CD4-positive, alpha-beta T cell treated with Interleukin-4 for 1 hour (primary cell): Measurements from ENCODE around the gene MRPL33.

Source experiments
- DNase-seq, 2 donors: peaks; one replicate each; pipeline ENCODE4 v3.0.0-alpha.2; 2020 to 2022

Gene MRPL33

DNA sequence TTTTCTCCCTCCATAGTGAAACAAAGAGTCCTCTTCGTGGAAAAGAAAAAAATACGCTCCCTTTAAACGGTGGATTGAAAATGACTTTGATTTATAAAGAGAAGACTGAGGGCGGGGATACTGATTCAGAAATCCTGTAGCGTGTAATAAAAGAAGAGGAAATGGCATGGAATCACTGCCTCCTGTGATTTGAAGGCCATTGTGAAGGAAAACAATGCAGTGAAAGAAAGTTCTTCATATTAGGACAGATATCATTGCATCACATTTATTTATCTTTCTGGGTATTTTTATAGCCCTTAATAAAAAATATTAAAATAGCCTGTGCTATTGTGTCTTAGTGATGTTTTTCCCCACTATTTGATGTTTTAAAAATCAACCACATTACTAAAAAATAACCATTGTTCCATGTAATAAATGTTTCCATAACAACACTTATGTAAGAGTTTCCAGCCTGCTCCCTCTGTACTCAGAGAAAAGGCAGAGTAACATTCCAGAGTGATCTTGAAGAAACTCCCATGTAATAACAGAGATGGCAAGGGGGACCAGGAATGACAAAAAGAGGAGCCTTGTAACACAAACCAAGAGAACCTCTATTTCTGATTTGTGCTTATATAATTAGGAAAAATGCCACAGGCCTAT lies 8.0 kb downstream of the MRPL33 start:
- DNase-seq = no peak

DNA sequence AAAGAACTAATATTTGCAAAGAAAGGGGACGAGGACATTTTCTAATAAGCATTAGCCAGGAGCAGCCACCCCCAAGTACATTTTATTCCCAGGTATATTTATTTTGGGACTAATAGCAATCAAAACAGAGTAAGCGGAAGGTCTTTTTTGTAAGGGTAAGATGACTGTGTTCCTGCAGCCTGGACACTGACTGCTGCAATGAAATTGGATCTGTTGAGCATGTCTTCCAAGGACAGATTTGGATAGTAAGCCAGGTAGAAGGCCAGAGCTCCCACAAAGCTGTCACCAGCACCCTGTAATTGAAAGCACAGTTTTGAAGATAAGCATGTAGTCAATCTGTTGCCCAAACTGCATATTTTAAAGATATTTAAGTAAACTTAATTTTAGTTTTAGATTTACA lies 10.0 kb downstream of the MRPL33 start:
- no peak for DNase-seq

DNA sequence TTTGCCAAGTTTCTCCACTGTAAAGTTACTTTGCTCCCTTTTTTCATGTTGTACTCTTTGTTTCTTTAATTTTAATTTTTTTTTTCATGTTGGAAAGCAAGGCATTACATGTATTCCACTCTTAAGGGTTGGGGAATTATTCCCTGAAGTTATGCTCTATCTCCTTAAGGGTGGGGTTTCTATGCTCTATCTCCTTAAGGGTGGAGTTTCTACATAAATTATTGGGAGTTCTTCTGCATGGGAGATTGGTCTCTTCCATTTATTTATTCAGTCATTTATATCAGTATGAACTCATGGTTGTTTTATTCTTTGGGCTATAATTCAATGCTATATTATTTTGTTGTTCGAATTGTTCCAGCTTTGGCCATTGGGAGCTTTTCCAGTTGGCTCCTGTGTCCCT lies 11.2 kb downstream of the MRPL33 start:
- DNase-seq = no peak

DNA sequence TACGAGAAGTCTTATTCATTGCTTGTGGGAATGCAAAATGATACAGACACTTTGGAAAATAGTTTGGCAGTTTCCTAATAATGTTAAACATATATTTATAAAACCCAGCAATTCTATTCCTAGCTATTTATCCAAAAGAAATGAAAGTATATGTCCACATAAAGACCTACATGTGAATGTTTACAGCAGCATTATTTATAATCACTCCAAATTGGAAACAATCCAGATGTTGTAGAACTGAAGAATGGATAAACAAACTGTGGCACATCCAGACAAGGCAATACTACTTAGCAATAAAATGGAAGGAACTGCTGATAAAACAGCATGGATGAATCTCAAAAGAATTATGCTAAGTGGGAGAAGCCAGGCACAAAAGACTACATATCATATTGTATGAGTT lies 19.3 kb downstream of the MRPL33 start:
- DNase-seq = no peak

DNA sequence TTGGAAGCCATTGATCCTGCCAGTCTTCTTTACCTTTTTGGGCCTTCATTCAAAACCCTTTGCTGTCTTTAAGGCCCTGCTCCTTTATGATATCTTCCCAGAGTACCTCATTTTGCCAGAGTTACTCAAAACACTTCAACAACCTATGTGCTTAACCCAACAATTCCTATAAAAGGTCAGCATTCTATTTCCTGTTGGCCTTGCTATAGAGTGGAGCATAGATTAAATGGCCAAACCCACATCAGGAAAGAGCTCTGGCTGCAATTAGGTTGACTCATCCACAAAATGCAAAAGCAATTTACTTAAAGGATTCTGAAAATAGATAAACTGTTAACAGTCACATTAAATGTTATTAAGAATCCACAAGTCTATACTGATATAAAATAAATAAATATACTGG lies 21.2 kb downstream of the MRPL33 start:
- no peak for DNase-seq

DNA sequence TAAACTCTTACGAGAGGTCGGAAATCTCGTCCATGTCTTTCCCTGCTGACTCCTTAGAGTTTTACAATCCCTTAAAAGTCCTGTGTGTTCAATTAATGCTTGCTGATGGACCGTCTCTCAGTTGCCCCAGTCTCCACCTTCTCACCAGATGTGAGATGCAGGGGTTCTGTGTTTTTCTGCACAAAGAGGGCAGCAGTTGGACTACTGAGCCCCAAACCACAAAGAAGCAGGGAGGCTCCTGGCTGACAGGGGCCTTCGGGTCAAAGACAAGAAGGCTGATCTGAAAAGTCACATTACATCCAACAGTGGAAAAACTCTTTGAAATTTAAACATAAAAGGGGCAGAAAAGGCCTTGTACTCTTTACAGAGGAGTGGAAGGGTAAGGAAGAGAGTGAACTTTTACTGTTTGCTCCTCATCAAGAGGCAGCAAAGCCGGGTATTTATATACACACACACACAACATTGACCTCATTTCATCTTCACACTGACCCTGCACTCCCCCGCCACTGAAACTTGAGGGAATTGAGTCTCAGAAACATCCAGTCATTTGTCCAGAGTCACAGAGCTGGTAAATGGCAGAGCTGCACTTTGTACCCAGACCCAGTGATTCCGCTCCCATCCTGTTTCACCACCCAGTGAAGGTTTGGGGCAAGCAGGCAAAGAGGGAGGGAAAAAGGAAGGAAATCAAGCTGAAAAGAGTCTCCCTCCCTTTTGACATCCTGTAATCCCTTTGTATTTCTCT lies 23.7 kb downstream of the MRPL33 start:
- no peak for DNase-seq

DNA sequence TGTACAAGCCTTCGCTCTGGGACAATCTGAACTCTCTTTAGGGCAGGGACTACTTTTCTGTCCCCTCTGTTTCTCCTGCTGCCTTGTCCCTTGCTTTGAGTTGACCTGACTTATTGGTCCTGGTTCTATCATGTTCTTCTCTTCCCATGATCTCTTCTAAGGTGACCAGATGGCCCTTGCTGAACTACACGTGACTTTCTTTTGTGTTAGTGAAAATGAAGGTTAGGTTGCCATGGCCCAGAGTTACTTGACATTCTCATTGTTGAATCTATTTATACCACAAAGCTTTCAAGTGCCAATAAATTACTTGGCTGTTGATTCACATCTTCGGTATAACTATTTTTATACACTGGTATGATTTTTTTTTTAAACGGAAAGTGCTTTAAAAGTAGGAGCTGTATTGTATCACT lies 24.4 kb downstream of the MRPL33 start:
- DNase-seq = no peak

DNA sequence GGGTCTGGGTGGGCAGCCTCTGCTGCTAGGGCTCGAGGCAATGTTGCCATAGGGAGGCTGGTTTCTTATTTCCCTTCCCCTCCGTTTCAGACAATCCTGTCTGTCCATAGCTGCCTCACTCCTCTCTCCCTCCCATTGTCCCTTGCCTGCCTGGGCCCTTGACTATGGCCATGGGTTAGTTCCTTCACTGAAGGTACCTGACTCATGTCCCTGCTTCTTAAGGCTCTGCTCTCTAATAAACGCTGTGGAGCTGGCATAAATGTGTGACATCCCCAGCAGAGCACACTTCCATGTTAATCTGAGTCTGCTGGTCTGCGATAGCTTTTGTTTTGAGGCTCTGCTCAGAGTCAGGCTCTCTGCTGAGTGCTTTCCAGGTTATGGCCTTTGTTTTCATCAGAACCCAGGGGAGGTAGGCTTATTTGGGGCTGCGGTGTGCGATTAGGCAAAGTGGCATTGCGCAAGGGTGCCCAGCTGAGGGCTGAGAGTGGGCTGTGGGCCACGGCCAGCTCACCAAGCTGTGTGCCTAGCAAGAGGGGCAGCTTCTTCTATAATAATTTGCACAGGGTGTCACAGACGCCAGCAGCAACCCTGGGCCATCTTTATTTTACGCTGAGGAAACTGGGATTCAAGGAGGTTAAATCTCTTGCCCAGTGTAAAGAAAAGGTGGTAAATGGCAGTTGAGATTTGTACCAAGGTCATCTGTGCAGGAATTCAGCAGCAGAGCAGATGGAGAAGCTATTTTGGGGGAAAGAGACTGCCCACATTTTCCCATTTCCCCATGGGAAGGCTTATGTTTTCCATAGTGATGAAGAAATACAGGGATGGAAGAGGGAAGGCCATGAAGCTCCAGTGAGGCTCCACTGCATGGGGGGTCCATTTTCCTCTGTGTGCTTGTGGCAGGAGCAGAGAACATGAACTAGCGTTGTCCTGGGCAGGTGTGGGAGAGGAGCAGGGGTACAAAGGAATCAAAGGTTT lies 25.6 kb downstream of the MRPL33 start:
- DNase-seq = no peak

DNA sequence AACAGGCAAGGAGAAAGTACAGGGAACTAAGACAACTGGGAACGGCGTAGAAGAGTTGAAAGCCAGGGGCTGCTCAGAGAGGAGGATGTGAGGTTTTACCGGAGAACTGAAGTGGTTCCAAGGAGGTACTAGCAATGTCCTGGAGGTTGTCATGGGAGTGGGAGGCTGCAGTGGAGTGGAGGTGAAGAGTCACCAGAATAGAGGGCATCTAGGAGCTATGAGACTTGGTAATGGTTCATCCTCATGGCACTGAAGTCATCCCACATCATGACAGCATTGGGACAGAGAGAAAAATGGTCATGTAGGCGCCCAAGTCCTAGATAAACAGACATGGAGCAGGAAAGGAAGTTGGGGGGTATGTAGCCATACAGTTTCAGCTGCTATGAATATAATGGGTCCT lies 26.3 kb downstream of the MRPL33 start:
- DNase-seq = no peak

DNA sequence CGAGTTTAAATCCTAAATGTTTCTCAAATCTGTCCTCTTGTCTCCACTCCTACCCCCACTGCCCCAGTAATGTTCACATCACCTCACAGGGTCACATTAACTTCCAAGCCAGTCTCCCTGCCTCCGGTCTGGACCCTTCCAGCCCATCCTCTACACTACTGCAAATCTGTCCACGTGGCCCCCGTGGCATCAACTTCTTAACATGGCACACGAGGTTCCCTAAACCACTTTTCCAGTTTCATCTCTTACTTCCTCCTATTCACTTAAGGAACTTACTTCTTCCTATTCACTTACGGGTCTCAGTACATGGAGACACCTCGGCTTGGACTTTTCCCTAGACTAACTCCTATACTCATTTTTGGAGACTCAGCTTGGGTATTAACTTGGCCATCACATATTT lies 27.0 kb downstream of the MRPL33 start:
- DNase-seq = no peak

DNA sequence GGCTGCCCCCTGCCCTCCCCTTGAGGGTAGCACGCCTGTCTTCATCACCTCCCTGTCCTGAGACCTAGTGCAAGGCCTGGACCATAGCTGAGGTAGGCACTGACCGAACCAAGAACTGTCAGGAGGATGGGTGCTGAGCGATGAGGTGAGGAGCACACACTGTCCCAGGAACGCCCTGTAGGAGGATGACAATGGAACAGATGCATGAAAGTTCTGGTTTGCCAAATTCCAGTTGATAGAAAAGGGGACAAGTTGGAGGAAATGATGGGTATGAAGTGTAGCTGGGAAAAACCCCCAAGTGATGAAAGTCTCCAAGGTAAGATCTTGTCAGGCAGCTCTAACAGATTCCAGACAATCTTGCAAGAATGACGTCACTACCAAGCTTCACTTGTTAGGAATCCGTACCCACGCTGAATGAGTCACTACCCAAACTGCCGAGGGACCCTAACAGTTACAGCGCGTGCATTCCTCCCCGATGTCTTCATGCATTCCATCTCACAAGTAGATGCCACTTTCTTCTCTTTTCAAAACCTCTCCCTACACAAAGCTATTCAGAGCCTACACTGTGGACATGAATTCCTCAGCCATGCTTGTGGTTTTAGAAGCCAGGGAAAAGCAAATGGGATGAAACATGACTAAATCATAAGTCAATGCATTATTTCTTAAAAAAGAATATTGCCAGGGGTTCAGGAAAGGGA lies 27.6 kb downstream of the MRPL33 start:
- no peak for DNase-seq

DNA sequence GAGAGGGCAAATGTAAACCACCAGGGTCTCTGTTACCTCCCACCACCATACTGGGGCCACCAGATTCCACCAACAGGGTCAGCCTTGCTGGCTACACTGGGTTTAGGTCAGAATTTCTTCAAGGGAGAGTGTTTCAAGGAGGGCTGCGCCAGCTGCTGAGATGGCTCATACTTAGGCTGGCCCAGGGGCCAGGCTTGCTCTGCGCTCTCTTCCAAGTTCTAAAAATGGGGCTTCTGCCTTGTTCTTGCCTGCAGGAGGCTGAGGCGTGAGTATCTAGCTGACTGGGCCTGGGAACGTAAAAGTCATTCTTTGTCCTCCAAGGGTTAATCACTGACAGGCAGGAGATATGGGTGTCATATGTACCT lies 28.1 kb downstream of the MRPL33 start:
- no peak for DNase-seq

DNA sequence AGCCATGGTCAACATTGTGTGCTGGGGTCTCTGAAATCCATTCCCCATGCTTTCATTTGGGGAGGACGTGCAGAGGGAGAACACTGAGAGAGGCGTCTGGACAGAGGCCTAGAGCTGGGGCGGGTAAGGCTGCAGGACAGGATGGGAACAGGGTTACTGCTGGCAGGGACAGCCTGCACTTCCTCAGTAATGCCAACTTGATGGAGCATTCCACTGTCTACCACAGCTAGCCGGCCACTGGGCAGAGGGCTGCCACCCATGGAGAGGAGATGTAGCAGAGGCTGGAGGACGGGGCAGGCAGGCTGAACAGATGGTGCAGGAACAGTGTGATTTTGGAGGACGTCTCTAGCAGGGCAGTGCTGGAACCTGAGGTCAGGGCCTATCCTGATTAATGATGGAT lies 29.3 kb downstream of the MRPL33 start:
- no peak for DNase-seq

DNA sequence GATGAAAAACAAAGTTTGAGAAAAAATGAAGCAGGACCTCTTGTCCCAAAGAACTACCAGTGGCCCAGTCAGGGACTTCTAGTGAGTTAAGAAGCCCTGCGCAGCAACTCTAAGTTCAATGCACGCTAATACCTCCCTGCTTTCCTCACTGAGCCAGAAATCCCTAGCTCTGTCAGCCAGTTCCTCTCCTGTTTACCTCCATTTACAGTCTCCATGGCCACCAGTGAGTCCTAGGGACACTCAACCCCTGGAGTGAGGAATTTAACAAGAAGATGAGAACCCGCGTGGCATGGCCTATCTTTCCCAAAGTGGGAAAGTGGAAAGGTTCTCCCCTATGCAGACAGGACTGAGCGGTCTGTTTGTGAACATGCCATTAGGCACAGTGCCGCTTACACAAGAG lies 31.0 kb downstream of the MRPL33 start:
- no peak for DNase-seq

DNA sequence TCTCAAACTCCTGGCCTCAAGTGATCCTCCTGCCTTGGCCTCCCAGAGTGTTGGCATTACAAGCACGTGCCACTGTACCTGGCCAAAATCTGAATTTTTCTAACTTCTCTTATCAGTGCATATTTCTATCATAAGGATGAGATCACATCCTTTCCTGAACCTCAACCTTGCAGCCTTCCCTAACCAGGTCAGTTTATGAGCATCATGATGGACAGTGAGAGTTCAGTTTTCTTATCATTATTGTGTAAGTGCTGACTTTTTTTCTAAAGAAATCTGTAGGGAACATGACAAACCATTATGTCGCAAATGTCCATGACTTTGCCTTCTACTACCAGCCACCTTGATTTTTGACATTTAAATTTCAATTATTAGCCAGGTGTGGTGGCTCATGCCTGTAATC lies 31.5 kb downstream of the MRPL33 start:
- DNase-seq = no peak

DNA sequence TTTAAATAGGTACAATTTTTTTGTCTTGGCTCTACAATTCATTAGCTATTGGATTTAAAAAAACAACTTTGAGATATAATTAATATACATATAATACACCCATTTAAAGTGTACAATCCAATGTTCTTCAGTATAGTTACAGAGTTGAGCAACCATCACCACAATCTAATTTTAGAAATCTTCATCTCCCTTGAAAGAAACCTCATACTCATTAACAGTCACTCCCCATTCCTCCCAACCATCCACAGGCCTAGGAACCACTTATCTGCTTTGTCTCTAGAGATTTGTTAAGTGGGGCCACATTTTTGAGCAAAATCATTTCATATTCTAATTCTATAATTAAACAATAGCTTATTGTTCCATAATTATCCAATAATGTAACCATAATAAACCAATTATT lies 32.6 kb downstream of the MRPL33 start:
- DNase-seq = no peak

DNA sequence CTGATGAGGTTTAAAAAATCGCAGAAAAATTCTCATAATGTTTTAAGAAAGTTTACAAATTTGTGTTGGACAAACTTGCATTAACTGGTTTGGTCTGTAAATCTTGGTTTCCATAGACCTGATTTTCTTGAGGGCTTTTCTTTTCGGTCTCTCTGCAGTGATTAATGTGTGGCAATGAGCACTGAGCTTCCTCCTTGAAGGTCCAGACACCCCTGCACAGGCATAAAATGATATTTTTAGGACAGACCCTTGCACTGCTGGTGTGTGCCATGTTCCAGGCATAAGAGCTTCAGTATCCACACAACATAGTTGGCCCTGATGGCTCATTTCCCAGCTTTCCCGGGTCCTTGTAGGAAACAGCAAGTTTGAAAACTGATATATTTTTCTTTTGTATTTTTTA lies 33.7 kb downstream of the MRPL33 start:
- DNase-seq = no peak

DNA sequence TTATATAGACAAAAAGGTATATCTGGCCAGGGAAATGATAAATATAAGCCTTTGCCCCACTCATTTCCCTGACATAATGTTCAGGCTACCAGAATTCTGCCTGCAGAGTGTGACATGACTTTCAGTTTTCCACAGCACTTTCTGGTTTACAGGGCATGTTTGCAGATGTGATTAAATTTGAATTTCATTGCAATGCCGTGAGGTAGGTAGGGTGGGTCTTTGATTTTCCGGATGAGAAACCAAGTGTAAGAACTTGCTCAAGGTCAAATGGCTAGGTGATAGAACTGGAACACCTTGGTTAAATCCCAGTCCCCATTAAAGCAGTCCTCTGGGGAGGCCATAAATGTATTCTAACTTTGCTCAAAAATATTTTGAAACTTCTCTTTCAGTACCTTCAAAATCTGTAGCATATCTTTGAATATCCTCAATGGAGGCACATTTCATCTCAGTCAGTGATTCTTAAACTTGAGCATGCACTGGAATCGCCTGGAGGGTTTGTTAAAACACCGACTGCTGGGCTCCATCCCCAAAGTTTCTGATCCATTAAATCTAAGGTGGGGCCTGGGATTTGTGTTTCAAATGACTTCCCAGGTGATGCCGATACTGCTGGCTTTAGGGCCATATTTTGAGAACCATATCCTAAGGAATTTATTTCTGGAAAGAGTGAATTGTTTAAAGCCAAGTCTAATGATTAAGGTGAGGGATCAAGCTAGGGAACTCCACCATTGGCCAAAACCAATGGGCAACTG lies 35.0 kb downstream of the MRPL33 start:
- no peak for DNase-seq

DNA sequence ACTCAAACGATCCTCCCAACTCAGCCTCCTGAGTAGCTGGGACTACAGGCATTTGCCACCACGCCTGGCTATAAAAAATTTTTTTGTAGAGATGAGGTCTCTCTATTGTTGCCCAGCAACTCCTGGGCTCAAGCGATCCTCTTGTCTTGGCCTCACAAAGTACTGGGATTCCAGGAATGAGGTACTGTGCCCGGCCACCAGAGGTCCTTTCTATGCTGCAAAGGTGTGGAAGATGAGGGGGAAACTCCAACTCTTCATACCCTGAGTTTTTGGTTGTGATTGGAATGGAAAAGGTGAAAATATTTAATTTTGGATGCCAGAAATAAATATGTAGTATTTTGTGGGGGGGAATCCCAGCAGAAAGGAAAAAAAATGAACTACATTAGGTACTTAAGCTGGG lies 36.0 kb downstream of the MRPL33 start:
- DNase-seq = no peak

DNA sequence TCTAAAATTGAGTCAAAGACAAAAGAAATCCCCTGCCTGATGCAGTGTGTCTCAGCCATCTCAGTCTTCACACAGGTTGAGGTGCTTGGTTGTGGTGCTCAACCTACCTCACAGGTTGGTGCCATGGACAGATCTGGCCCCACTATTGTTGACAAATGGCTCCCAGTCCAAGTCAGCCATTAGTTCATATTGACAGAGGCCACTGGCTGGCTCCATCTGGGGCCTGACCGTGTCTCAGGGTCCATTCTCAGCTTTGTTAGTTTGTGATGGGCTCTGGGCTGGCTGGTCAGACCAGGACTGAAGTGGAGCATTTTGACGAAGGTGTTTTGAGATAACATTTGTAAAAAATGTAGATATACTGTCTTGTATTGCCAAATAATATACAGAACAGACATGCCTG lies 36.9 kb downstream of the MRPL33 start:
- no peak for DNase-seq

DNA sequence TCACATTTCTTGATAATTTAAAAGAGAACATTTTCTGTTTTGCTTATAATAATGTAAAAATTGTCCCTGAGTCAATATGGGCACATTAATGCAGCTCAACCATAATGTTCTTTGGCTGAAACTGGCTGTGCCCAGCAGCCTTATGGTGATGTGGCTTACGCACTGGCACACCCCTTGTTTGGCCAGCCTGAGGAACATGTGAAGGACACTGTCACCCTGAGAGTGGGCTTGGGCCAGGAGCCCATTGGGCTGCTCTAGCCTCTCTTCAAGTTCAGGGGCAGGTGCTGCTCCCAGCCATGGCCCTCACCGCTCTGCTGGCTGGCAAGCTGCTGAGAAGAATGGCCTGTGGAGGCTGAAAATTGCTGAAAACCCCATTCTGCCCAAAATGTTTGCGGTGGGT lies 37.5 kb downstream of the MRPL33 start:
- DNase-seq = no peak

DNA sequence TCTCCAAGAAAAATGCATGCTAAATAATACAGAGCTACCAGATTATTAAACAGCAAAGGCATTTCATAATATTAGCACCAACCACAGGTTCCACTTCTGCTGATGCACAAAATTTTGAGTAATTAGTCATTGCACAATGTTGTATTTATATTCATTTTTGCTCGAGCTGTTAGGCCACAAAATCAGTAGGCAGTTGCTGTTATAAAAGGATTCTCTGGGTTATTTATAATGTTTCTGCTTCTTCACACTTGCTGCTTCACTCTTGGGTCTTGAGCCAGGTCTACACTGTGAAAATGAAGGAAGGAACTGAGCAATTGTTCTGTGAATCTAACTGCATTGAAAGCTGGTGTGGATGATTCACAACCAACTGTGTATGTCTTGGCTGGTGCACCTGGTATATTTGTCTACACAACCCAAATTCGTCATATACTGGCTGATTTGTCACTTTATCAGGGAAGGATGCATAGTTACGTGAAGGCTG lies 38.3 kb downstream of the MRPL33 start:
- no peak for DNase-seq
